ENCODE measurements around the gene MAP3K7CL.

The MAP3K7CL gene

GRCh38 chr21:29133241-29133640, 2.8 kb downstream of the MAP3K7CL start:
- no peak for FAIRE-seq
- DNase-seq (ENCODE audit: insufficient read length, low spot score): no peak
- TF ChIP-seq CTCF (IDR thresholded peaks at IDR 0.05; ENCODE audit: insufficient read depth, missing control alignments): no peak

- no peak for TF ChIP-seq CTCF (IDR thresholded peaks at IDR 0.05; ENCODE audit: insufficient read depth, missing control alignments)
- DNase-seq (ENCODE audit: insufficient read length, low spot score) (no peak), FAIRE-seq (no peak)
These were observed 3.4 kb downstream of the MAP3K7CL start for GRCh38 chr21:29133796-29134195.

GRCh38 chr21:29135481-29135880, 5.0 kb downstream of the MAP3K7CL start:
- FAIRE-seq (no peak), DNase-seq (ENCODE audit: insufficient read length, low spot score) (no peak)
- no peak for TF ChIP-seq CTCF (IDR thresholded peaks at IDR 0.05; ENCODE audit: insufficient read depth, missing control alignments)

GRCh38 chr21:29136033-29136432, 5.6 kb downstream of the MAP3K7CL start:
- DNase-seq (ENCODE audit: insufficient read length, low spot score) (no peak), FAIRE-seq (no peak)
- TF ChIP-seq CTCF (IDR thresholded peaks at IDR 0.05; ENCODE audit: insufficient read depth, missing control alignments): no peak

GRCh38 chr21:29144736-29145353, 14.4 kb downstream of the MAP3K7CL start:
- no peak for TF ChIP-seq CTCF (IDR thresholded peaks at IDR 0.05; ENCODE audit: insufficient read depth, missing control alignments)
- DNase-seq (ENCODE audit: insufficient read length, low spot score): no peak
- FAIRE-seq: no peak

- TF ChIP-seq CTCF (IDR thresholded peaks at IDR 0.05; ENCODE audit: insufficient read depth, missing control alignments): no peak
- DNase-seq (ENCODE audit: insufficient read length, low spot score) (no peak), FAIRE-seq (no peak)
These were observed 14.9 kb downstream of the MAP3K7CL start for GRCh38 chr21:29145354-29145782.

GRCh38 chr21:29145852-29146453, 15.5 kb downstream of the MAP3K7CL start:
- no peak for FAIRE-seq
- DNase-seq (ENCODE audit: insufficient read length, low spot score): no peak
- TF ChIP-seq CTCF (IDR thresholded peaks at IDR 0.05; ENCODE audit: insufficient read depth, missing control alignments): no peak
